ENCODE measurements around the gene SERPINB3.
A peak's percentile ranks its signal among the peaks of the same experiment; 100 is the strongest.

GRCh38 chr18:63676526-63677323 is 15.0 kb upstream of the SERPINB3 start:
- TF ChIP-seq CTCF (conservative IDR thresholded peaks at IDR 0.05; ENCODE audit: low read depth in 2 of 2) (peak; percentile 61 to 79), POLR2AphosphoS5 (IDR thresholded peaks at IDR 0.05; ENCODE audit: low read depth) (no peak), NANOG (IDR thresholded peaks at IDR 0.05; ENCODE audit: borderline replicate concordance) (no peak), REST (IDR thresholded peaks at IDR 0.05; ENCODE audit: unreplicated experiment) (no peak), EZH2phosphoT487 (IDR thresholded peaks at IDR 0.05; ENCODE audit: unreplicated experiment) (no peak), ZNF331 (CRISPR knock-in tag; IDR thresholded peaks at IDR 0.05; ENCODE audit: low read depth) (no peak), STAT1 (IDR thresholded peaks at IDR 0.05; ENCODE audit: unreplicated experiment) (no peak), CREB1 (CRISPR knock-in tag; IDR thresholded peaks at IDR 0.05; ENCODE audit: low read depth) (no peak)

Measured in GM23338 (cell line).